HuH-7 (cell line): ENCODE results near the gene FLYWCH1.
"Not testable (repeated sequence)": the region's sequence is repeated elsewhere in the genome, so short reads cannot be mapped to it uniquely, and the experiment has no call there.

Experiments
- DNase-seq: peaks from one replicate; pipeline ENCODE4 v3.0.0; 2011; ENCODE audit warnings: low spot score

FLYWCH1 gene

DNA sequence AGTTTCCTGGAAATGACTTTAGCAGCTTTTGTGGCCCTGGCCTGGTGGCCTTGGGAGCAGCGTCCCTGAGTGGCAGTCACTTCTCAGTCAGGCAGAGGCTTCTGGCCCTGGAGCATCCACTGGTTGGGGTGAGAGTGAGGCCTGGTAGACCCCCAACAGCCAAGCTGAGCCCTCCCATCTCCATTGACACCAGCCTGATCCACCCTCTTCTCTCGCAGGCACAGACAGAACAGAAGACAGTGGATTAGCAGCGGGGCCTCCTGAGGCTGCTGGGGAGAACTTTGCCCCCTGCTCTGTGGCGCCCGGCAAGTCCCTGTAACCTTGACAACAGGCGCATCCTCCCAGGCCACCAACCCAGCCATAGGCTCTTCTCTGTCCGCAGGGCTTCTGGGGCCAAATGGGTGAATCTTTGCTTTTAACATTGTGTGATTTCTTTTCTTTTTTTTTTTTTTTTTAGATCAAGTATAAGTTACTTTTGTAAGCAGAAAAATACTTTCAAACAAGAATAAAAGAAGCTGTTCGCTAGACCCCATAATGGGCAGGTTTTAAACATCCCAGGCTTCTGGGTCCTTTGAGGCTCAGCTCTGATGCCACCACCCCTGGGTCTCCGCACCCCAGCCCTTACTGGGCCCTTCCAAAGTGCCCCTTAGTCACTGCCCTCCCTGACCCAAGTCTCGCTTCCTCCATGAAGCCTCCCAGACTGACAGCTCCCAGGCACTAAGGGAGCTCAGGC lies 12.7 kb upstream of the FLYWCH1 start:
- peak; percentile 77 for DNase-seq

DNA sequence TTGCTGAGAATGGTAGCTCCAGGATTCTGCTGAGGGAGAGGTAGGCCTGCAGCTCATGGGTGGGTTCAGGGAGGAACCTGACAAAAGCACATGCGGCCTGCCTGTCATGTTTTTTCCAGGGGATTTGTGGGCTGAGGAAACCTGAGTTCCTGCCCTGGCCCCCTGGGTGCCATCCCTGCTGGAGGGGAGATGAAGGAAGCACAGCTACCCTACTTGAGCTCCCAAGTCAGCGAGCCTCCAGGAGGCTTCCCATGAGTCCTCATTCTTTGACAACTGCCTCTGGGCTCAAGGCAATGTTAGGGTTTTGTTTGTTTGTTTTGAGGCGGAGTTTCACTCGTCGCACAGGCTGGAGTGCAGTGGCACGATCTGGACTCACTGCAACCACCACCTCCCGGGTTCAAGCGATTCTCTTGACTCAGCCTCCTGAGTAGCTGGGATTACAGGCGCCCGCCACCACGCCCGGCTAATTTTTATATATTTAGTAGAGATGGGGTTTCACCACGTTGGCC lies 12.1 kb upstream of the FLYWCH1 start:
- DNase-seq, result no peak

DNA sequence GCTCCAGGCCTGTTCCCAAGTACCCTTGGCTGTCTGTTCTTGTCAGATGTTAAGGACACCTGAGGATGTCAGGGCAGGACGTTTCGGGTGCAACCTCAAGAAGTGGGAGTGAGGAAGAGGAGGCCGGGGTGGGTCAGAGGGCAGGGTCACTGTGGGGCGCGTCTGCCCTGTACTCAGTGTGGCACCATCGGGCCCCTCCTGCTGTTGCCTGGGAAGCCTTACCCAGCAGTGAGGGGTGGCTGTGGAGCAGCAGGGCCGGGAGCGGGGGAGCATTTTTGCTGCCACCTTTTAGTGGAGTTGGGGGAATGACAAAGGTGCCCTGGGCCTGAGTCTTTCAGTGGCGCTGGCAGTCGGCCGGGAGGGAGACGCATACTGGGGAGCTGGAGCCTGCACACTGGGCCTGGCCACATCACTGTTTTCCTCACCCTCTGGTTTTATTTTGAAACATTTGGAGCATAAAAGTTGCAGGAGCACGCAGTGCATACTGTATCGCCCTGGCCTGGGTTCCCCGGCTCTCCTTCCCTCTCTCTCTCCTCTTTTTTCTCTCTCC lies 11.1 kb upstream of the FLYWCH1 start:
- DNase-seq, result no peak

DNA sequence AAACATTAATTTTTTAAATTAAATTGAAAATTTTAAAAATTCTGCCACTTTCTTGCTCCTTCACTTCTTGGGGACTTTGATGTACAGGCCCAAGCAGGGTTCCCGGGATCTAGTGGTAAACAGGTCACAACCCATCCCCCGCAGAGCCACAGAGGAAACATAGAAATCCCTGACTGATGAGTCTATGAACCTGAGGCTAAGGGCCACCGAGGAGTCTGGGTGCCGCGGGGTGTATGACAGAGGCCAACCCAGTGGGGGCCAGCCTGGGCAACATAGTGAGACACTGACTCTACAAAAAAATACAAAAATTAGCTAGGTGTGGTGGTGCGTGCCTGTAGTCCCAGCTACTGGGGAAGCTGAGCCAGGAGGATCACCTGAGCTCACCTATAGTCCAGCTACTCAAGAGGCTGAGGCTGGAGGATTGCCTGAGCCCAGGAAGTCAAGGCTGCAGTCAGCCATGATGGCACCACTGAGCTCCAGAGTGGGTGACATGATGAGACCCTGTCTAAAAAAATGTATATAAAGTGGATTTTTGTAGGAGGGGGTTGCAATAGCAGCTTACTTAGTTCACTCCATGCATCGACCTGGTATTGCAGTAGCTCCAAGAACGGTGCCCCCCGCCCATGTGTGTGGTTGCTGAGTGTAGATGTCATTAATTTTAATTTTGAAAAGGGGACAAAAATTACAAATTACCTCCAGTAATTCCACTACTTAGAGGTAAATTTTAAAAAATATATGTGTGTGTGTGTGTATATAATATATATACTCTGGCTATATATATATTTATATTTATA lies 9.2 kb upstream of the FLYWCH1 start:
- DNase-seq, result no peak

DNA sequence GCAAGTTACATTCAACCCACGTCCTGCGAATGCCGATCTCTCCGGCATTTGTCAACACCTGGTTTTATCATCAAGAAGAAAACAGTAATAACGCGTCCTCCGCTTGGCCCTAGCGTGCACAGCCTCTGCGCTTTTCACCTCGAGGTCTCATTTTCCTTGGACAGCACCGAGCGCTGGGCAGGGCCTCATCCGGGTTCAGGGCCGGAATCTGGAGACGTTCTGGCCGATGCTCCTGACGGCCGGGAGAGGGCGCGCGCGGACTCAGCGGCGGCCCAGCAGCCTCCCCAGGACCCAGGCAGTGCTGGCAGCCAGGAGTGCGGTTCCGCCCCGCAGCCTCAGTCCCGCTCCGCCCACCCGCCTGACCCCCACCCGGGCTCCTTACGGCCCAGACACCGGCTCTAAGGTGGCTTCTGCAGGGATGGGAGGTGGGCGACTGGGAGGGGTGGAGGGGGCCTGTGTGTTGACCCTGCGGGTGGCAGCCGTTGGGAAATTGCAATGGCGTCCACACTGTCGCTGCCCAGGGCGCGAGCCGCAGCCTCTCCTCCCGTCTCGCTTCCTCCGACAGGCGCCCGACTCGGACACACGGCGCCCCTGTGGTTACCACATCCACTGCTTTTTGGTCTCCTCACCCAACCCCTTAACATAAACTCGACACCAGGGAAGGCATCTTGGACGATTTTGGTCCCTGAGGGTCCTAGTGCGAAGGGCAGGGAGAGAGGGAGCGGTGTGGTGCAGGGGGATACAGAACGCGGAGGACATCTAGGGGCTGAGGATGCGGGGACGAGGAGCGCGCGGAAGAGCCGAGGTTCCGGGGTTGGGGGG lies 7.4 kb upstream of the FLYWCH1 start:
- DNase-seq, result peak; percentile 79

DNA sequence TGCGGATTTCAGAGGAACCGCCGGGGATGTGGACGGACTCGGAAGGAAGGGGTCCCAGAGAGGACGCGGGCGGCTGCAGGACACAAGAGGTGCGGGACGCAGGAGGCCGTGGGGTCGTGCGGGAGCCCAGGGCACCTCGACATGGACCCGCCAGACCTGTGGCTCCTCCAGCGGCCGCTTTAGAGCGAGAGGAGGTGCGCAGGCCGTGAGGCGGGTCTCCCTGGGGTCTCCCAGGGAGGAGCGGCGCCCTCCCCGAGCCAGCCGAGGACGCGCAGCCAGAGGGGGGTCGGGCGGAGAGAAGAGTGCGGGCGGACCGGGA lies 6.8 kb upstream of the FLYWCH1 start:
- no peak for DNase-seq

DNA sequence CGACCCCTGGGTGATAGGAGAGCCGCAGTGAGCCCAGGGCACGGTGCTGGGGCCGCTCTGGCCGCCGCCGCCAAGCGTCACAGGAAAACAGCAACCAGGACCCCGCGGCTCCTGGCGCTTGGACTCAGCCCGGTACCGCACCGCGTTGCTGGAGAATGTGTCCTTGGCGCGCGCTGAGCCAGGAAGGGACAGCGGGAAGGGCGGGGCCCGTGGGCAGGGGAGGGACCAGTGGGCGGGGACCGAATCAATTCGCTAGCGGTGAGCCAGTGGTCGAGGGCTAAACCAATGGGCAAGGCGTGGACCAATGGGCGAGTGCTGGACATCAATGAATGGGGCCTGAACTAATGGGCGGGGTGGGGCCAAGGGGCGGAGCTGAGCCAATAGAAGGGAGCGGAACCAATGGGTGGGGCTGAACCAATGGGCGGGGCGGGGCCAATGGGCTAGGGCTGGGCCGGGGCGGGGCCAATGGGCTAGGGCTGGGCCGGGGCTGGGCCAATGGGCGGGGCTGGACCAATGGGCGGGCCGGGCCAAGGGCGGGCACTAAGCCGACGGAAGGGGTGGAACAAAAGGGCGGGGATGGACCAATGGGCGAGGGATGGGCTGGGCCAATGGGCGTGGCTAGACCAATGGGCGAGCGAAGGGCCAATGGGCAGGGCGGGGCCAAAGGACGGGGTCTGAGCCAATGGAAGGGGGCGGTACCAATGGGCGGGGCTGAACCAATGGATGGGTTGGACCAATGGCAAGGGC lies 6.3 kb upstream of the FLYWCH1 start:
- peak; percentile 94 for DNase-seq

DNA sequence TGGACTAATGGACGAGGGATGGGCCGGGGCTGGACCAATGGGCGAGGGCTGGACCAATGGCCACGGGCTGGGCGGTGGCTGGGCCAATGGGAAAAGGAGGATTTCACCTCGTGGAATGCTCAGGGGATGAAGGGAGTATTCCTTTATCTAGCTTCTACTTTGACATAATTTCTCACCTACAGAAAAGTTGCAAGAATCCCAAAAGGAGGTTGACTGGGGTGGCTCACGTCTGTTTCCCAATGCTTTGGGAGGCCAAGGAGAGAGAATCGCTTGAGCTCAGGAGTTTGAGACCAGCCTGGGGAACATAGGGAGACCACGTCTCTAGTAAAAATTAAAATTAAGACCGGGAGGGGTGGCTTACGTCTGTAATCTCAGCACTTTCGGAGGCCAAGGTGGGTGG lies 5.7 kb upstream of the FLYWCH1 start:
- no peak for DNase-seq

DNA sequence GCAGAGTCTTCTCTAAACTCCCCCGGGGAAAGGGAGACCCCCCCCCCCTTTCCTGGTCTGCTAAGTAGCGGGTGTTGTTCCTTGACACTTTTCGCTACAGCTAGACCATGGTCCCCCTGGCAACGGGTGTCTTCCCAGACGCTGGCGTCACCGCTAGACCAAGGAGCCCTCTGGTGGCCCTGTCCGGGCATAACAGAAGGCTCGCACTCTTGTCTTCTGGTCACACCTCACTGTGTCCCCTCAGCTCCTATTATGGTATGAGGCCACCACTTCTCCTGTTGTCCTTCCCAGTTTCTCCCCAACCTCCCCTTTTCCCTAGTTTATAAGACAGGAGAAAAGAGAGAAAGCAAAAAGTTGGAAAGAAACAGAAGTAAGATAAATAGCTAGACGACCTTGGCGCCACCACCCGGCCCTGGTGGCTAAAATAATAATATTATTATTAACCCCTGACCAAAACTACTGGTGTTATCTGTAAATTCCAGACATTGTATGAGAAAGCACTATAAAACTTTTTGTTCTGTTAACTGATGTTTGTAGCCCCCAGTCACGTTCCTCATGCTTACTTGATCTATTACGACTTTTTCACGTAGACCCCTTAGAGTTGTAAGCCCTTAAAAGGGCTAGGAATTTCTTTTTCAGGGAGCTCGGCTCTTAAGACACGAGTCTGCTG lies 4.5 kb upstream of the FLYWCH1 start:
- not testable (repeated sequence) for DNase-seq

DNA sequence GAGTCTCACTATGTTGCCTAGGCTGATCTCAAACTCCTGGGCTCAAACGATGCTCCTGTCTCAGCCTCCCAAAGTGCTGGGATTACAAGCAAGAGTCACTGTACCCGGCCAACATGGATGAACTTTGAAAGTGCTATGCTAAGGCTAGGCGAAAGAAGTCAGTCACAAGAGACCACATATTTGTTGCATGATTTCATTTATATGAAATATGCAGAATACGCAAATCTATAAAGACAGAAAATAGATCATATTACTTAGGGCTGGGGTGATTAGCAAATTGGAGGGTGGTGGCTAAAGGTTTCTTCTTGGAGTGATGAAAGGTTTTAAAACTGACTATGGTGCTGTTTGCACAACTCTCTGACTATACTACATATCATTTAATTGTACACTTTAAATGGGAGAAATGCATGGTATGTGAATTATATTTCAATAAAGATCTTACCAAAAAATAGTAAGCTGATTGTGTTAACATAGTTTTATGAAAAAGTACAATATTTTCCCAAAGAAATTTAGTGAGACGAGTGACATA lies 1.2 kb upstream of the FLYWCH1 start:
- no peak for DNase-seq

DNA sequence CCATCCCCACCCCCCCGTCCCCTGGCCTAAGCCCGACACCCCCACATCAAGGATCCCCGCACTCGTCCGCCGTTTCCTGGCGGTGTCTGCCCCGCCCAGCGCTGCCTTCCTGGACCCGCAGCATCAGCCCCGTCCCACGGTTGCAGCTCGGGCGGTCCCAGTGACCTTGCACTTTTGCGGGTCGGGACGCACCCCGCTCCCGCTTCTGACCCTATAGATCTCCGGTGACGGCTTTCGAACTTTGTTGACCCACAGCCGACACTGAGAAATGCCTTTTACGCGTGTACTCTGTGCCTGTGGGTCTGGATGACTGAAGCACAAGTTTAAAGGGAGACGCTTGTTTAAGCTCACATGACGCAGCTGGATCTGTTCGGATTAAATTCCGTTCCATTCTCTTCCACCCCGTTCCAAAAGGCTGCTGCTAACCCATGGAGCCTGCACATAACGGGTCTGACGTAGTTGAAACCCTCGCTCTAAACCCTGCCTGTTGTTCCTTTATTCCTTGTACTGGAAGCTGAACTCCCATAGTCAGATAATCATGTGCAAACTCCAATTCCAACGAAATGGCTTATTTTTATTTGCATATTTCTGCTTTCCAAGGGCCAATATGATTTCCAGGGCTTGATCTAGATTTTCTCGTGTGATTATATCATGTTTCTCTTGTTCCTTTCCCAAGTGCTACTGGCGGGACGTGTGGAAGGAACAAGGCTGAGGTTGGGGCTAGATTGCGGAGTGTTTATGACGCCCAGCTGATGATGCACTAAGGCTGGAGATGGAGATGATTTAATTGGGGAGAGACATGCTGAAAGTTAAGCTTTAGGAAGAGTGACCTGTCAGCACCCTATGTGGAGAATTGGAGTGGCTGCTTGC lies 834 bp downstream of the FLYWCH1 start:
- no peak for DNase-seq

DNA sequence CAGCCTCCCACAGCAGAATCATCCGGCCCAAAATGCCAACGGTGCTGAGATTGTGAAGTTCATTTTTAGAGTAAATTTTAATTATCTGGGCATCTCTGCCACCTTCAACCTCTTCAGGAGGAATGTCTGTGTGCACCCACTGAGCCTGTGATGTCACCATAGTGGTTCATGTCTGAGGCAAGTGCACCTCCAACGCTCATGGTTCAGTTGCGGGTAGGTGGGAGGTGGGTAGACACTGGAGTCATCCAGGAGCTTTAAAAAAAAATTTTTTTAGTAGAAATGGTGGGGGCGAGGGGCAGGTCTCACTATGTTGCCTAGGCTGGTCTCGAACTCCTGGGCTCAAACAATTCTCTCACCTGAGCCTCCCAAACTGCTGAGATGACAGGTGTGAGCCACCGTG lies 1.9 kb downstream of the FLYWCH1 start:
- DNase-seq, result no peak

DNA sequence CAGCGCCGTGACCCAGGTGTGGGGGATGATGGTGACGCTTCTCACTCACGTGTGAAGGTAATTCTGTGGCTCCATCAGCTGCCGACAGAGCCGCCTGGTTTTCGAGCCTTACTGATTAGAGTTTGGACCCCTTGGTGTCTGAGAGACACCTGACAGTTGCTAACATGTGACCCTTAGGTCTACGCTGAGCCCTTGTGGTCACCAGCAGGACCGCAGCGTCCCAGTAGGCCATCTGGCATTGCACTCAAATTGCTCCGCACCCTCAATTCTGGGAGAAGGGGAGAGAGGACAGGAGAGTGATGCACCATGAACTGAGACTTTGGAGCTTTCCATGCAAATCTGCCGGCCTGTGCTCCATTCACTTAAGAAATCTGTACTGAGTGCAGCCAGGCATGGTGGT lies 2.5 kb downstream of the FLYWCH1 start:
- no peak for DNase-seq

DNA sequence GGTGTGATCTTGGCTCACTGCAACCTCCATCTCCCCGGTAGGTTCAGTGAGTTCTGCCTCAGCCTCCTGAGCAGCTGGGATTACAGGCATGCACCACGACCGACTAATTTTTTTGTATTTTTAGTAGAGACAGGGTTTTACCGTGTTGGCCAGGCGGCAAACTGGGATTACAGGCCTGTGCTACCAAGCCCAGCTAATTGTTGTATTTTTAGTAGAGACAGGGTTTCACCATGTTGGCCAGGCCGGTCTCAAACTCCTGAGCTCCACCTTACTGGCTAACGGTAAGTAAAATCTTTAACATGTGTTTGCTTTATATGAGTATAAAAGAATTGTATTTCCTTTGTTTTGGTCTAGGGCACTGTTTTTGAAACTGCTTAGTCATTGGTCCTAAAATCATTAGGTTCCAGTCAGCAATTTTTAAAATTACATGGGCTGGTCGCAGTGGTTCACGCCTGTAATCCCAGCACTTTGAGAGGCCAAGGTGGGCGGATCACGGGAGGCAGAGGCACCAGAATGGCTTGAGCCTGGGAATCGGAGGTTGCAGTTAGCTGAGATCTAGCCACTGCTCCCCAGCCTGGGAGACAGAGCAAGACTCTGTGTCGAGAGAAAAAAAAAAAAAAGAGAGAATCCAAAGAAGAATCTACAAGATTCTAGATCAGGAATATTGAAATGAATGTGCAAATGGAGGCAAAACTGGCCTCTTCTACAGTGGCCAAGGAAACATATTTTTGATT lies 3.6 kb downstream of the FLYWCH1 start:
- DNase-seq, result no peak

DNA sequence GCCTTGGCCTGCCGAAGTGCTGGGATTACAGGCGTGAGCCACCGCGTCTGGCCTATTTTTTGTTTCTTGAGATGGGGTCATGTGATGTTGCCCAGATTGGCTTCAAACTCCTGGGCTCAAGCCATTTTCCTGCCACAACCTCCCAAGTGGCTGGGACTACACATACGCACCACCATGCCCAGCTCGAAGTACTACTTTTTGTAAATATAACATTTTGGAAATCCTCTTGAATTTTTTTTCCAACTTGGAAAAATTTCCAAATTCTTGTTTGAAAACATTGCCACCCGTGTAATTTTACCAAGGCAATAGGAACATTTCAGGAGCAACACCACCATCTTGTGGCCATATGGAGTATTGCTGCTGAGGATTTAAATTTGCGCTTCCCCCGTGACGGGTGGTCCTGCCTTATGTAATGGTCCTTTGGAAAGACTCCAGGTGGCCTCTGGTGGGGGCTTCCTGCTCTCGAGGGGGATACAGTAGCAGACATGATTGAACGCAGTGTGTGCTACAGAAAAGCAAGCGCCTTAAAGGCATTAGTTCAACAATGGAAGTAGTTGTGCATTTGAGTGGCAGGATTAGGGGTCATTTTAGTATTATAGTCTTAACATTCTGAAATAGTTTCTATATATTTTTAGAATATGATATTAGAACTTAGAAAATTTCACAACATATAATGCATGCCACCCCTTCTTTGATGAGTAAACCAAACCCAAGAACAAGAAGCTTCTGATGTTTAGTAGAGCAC lies 8.0 kb downstream of the FLYWCH1 start:
- DNase-seq, result peak; percentile 69

DNA sequence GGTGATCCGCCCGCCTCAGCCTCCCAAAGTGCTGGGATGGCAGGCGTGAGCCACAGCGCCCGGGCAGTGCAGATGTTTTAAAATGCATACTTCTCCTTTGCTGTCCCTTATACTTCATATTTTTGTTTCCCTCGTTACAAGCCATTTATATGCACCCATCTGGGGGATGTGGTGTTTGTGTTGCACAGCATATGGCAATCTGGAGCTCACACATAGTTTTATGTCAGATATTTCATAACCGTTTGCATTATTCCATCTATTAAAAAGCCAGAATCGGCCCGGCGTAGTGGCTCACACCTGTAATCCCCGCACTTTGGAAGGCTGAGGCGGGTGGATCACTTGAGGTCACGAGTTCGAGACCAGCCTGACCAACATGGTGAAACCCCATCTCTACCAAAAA lies 11.8 kb downstream of the FLYWCH1 start:
- no peak for DNase-seq

DNA sequence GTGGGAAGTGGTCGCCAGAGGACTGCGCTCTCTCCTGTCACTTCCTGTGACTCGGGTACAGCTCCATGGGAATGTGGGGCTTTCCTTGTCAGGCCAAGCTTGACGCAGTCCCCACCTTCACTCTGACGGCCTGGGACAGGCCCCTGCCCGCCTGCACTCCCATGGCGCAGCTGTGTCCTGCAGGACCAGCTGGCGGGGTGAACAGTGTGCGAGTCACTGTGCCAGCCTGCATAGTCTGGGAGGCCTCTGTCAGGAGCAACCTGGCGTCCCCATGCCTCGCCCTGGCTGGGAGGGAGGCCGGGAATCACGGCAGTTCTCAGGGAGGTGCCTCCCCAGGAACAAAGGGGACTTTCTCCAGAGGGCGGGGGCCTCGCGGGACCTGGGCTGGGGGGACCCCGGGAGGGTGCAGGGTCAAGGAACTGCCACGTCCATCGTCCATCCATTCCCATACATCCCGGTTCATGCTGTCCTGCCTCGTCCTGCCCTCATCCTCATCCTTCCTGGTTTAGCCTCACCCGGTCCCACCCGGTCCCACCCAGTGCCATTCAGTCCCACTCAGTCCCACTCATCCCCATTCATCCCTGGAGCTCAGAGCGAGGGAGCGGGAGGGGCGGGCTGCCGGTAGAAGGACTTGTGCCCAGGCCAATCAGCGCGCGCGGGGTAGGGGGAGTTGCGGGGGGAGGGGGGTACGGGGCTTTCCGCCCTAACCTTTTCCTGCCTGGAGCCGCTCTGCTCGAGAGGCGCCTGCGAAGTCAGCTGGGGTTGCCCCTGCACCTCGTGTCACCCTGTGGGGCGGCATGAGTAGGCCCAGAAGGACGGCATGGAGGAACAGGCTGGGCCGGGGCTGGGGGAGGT lies 13.4 kb downstream of the FLYWCH1 start:
- no peak for DNase-seq
